MM.1S (cell line): ENCODE measurements around the gene C16orf54.

Experiments
- EZH2 ChIP-seq: fragments of 300-600 bp; sonication (generic); optimal IDR thresholded peaks from 2 replicates; pipeline ENCODE3; 2017; ENCODE audit warnings: low read depth, mild to moderate bottlenecking, antibody characterized with exemption, low read length, mixed read lengths
- EZH2phosphoT487 ChIP-seq: fragments of 300-600 bp; sonication (generic); IDR thresholded peaks from 2 replicates; pipeline ENCODE4 v1.6.1; 2018; ENCODE audit warnings: antibody characterized with exemption, low read length
- TF ChIP-seq, protein P1 (sequence below): fragments of 300-600 bp; sonication (generic); IDR thresholded peaks from 2 replicates; pipeline ENCODE4 v1.5.1; 2016; ENCODE audit warnings: antibody characterized with exemption, low read length, mixed read lengths

DNA sequence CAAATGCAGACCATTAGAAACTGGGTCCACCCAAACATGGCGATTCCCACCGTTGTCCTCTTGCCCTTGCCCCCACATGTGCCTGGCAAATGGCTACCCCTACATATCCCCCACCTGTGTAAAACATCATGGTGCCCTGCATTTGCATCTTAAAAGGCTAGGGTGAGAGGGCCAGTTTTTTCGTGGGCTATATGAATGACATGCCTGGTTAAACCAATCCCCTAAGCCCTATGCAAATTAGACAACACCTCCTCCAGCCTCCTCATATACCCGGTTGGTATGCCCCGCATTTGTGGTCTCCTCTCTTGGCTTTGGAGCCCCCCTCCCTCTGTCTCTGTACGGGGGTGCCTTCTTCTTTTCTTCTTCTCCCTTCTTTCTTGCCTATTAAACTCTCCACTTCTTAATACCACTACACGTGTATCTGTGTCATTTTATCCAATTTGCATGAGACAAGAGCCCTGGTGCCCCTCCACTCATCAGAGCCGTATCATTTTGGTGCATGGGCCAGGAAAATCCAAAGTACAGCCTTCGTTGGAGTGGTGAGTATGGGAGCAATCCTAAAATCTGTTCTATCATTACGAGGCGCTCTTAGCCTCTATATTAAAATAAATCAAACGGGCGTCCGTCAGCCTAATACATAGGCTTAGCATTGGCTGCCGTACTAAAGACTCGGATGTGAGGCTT, 36.7 kb downstream of the C16orf54 start:
- TF ChIP-seq, protein P1, sequence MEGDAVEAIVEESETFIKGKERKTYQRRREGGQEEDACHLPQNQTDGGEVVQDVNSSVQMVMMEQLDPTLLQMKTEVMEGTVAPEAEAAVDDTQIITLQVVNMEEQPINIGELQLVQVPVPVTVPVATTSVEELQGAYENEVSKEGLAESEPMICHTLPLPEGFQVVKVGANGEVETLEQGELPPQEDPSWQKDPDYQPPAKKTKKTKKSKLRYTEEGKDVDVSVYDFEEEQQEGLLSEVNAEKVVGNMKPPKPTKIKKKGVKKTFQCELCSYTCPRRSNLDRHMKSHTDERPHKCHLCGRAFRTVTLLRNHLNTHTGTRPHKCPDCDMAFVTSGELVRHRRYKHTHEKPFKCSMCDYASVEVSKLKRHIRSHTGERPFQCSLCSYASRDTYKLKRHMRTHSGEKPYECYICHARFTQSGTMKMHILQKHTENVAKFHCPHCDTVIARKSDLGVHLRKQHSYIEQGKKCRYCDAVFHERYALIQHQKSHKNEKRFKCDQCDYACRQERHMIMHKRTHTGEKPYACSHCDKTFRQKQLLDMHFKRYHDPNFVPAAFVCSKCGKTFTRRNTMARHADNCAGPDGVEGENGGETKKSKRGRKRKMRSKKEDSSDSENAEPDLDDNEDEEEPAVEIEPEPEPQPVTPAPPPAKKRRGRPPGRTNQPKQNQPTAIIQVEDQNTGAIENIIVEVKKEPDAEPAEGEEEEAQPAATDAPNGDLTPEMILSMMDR, result no peak
- TF ChIP-seq EZH2phosphoT487 (no peak), EZH2 (no peak)
